22Rv1 (cell line): ENCODE measurements around the gene VANGL2.
"Not testable (repeated sequence)": the region's sequence is repeated elsewhere in the genome, so short reads cannot be mapped to it uniquely, and the experiment has no call there.

Source experiments
- H3K27ac ChIP-seq: fragments of 450-650 bp; 2 replicates; pipeline ENCODE4 v1.5.1; 2017
- CTCF ChIP-seq: fragments of 450-650 bp; IDR thresholded peaks from 2 replicates; pipeline ENCODE4 v1.5.1; 2017; ENCODE audit warnings: mild to moderate bottlenecking
- ZFX ChIP-seq: fragments of 450-650 bp; IDR thresholded peaks from 2 replicates; pipeline ENCODE4 v1.6.1; 2017; ENCODE audit warnings: antibody characterized with exemption, borderline replicate concordance

VANGL2 gene

GRCh38 chr1:160376525-160377131 is 23.7 kb upstream of the VANGL2 start:
- TF ChIP-seq CTCF, result peak; percentile 99
- no peak for TF ChIP-seq ZFX
- H3K27ac ChIP-seq, result no peak overlapping the region

- TF ChIP-seq ZFX (no peak), CTCF (no peak)
These were observed 22.7 kb upstream of the VANGL2 start for GRCh38 chr1:160377585-160378206.

GRCh38 chr1:160384812-160385211 is 15.6 kb upstream of the VANGL2 start:
- not testable (repeated sequence) for H3K27ac ChIP-seq

More at GRCh38 chr1:160377585-160378206, 22.7 kb upstream of the VANGL2 start:
- no peak overlapping the region for H3K27ac ChIP-seq

GRCh38 chr1:160388406-160388805 is 12.0 kb upstream of the VANGL2 start:
- not testable (repeated sequence) for H3K27ac ChIP-seq

GRCh38 chr1:160394673-160395072 is 5.7 kb upstream of the VANGL2 start:
- no peak overlapping the region for H3K27ac ChIP-seq
- no peak for TF ChIP-seq CTCF
- no peak for TF ChIP-seq ZFX

GRCh38 chr1:160397651-160398050 is 2.7 kb upstream of the VANGL2 start:
- no peak overlapping the region for H3K27ac ChIP-seq
- TF ChIP-seq CTCF, result no peak
- TF ChIP-seq ZFX, result no peak

GRCh38 chr1:160398823-160399222 is 1.5 kb upstream of the VANGL2 start:
- no peak overlapping the region for H3K27ac ChIP-seq
- no peak for TF ChIP-seq CTCF

GRCh38 chr1:160399544-160400222 is 681 bp upstream of the VANGL2 start:
- no peak overlapping the region for H3K27ac ChIP-seq
- TF ChIP-seq CTCF (no peak), ZFX (no peak)
